K562 treated with DMSO at 1 percent for 12 hours (cell line): ENCODE measurements around the gene CLN5. TPM values are rescaled to one million over a fixed set of nuclear protein-coding genes. Genes with fewer than 3 reads are reported as not detected.

Source experiments
- total RNA-seq: library from RNA; unstranded; fragments of 300-600 nt; gene quantifications from 2 replicates; pipeline ENCODE4 v1.2.3, GENCODE V29; 2022; ENCODE audit not compliant: insufficient read depth

CLN5 gene
- 3.0 and 6.0 TPM in 2 replicates for total RNA-seq

GRCh38 chr13:76991796-76992547 lies at the start of gene CLN5:
Gene CLN5, plus strand, starts transcription at chr13:76992081. Its CDS starts 18 bp downstream, at chr13:76992099.

GRCh38 chr13:76948149-76948548 lies 43.7 kb upstream of the CLN5 start, which contains the start of gene ACOD1:
Gene ACOD1, plus strand, starts transcription at chr13:76948511. Its CDS starts 48 bp downstream, at chr13:76948559.

GRCh38 chr13:77026861-77027621 lies 35.2 kb downstream of the CLN5 start, which contains the start of gene FBXL3:
Gene FBXL3, minus strand, starts transcription at chr13:77027159. Its CDS starts 5,299 bp downstream, at chr13:77021860.

Other genes with a start within 250 kb of the CLN5 start
- gene KCTD12, start 105.7 kb upstream of the CLN5 start, total RNA-seq = not detected in 2 replicates
- not detected in 2 replicates for gene ACOD1, start 43.6 kb upstream of the CLN5 start, total RNA-seq
- gene FBXL3, start 35.1 kb downstream of the CLN5 start, total RNA-seq = 6.6 and 13.3 TPM in 2 replicates